Cardiac septum (tissue), 1 donor: ENCODE results near the gene PCDHGB5. TPM values are rescaled to one million over a fixed set of nuclear protein-coding genes. Genes with fewer than 3 reads are reported as not detected.
"Not testable (repeated sequence)": the region's sequence is repeated elsewhere in the genome, so short reads cannot be mapped to it uniquely, and the experiment has no call there.

Source experiments
- DNase-seq: peaks from one replicate; pipeline ENCODE4 v3.0.0-alpha.2; 2020; ENCODE audit warnings: low spot score
- intact Hi-C: fragments of 100-400 bp; cut with DNase I; formaldehyde crosslinking; loops from one replicate; pipeline ENCODE4 v1.14.0; 2022
- total RNA-seq: library from RNA; stranded (reverse); fragmentation: NEBNext Ultra II Directional; extraction: Animal tissue kit (Norgen Biotek cat#: 25700); gene quantifications from one replicate; pipeline ENCODE4 v1.2.1, GENCODE V29; 2021
- donor health status: DM: no; HTN: no; CAD: no.

Gene PCDHGB5
- total RNA-seq, 1 donor from 2014 or later: 13.9 TPM

DNA sequence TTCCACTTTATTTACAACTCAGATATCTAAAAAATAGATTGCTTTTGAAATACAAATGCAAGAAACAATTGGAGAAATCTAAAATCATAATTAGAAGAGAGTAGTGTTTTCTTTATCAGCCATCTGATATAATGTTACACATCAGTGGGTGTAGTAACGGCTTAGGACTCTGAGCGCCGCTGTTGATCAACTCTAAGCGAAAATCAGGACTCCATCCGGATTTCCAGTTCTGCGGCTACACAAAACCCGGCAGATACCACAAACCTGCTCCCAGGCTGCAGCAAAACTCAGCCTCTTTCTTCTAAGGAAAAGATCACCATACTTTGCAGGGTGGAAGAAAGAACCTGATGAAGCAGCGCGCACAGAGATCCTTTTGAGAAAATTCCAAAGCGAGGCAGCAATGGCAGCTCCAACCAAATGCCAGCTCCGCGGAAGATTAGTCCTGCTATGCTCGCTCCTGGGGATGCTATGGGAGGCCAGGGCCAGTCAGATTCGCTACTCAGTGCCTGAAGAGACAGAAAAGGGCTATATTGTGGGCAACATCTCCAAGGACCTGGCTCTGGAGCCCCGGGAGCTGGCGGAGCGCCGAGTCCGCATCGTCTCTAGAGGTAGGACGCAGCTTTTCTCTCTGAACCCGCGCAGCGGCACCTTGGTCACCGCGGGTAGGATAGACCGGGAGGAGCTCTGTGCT is 5.0 kb downstream of the PCDHGB5 start, which contains the start of gene PCDHGA9:
PCDHGA9 (plus strand) TSS at position 226 of the 691 bp plus-strand sequence; CDS start at position 401, 175 bp downstream.
- intact Hi-C loops: loop anchor here (5.0 kb wide), 1 partner anchor 45 kb away; the partner anchor contains the start of genes PCDHGA4 and PCDHGB2
- no peak for DNase-seq

DNA sequence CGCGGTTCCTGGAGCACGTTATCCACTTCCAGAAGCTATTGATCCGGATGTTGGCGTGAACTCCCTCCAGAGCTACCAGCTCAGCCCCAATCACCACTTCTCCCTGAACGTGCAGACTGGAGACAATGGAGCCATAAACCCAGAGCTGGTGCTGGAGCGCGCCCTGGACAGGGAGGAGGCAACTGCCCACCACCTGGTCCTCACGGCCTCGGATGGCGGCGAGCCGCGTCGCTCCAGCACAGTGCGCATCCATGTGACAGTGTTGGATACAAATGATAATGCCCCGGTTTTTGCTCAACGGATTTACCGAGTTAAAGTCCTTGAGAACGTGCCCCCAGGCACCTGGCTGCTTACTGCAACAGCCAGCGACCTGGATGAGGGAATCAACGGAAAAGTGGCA is 5.6 kb downstream of the PCDHGB5 start:
- no peak for DNase-seq
- intact Hi-C loops: loop anchor here (5.0 kb wide), 1 partner anchor 46 kb away; the partner anchor contains the start of genes PCDHGA4 and PCDHGB2

DNA sequence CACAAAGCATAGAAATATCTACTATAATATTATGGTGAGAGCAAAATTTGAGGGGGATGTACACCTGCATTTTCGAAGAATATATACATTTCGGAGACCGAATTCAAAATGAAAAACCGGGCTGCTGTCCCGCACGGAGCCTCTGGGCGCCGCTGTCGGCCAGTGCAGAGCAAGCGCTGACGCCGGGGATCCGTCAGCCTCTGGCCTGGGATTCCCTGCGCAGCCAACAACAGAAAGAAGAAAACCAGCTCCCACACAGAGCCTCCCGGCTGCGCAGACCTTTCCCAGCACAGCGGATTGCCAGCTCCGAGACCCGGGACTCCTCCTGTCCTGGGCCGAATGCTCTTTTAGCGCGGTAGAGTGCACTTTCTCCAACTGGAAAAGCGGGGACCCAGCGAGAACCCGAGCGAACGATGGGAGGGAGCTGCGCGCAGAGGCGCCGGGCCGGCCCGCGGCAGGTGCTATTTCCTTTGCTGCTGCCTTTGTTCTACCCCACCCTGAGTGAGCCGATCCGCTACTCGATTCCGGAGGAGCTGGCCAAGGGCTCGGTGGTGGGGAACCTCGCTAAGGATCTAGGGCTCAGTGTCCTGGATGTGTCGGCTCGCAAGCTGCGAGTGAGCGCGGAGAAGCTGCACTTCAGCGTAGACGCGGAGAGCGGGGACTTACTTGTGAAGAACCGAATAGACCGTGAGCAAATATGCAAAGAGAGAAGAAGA is 10.2 kb downstream of the PCDHGB5 start, which contains the start of gene PCDHGB6:
PCDHGB6 (plus strand) TSS at position 232 of the 716 bp plus-strand sequence; CDS start at position 414, 182 bp downstream.
- intact Hi-C loops: not testable (repeated sequence)
- DNase-seq: peak; percentile 71

DNA sequence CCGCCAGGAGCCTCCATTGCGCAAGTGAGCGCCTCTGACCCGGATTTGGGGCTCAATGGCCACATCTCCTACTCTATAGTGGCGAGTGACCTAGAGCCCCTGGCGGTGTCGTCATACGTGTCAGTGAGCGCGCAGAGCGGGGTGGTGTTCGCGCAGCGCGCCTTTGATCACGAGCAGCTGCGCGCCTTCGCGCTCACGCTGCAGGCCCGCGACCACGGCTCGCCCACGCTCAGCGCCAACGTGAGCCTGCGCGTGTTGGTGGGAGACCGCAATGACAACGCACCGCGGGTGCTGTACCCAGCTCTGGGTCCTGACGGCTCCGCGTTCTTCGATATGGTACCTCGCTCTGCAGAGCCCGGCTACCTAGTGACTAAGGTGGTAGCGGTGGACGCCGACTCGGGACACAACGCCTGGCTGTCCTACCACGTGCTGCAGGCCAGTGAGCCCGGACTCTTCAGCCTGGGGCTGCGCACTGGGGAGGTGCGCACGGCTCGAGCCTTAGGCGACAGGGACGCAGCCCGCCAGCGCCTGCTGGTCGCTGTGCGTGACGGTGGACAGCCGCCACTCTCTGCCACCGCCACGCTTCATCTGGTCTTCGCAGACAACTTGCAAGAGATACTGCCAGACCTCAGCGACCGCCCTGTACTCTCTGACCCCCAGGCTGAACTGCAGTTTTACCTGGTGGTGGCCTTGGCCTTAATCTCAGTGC is 12.0 kb downstream of the PCDHGB5 start:
- intact Hi-C loops: no loop called here

DNA sequence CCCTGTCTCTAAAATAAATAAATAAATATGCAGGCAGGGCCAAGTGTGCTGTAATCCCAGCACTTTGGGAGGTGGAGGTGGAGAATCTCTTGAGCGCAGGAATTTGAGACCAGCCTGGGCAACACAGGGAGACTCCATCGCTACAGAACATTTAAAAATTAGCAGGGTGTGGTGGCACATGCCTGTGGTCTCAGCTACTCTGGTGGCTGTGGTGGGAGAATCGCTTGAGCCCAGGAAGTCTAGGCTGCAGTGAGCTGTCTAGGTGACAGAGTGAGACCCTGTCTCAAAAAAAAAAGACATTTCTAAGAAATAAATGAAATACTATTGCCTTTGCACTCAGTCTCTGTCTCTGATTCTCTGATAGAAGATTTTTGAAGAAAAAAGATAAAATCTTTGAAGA is 13.8 kb downstream of the PCDHGB5 start:
- intact Hi-C loops: no loop called here
- no peak for DNase-seq

More for the DNA sequence above, 12.0 kb downstream of the PCDHGB5 start:
- DNase-seq: no peak

DNA sequence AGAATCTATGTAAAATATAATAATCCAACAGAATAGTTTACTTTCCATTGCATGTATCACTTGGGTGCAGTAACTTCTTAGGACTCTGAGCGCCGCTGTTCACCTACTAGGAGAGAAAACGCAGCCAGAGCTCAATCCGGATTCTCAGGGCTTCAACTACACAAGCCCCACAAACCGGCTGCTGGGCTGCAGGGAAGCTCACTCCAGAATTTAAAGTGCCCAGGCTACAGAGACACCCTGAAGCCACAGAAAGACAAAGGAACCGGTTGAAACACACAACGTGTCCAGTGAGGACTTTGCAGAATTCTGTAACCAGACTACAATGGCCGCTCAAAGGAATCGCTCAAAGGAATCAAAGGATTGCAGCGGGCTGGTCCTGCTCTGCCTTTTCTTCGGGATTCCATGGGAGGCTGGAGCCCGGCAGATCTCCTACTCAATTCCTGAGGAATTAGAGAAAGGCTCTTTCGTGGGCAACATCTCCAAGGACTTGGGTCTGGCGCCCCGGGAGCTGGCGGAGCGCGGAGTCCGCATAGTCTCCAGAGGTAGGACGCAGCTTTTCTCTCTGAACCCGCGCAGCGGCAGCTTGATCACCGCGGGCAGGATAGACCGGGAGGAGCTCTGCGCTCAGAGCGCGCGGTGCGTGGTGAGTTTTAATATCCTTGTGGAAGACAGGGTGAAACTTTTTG is 15.2 kb downstream of the PCDHGB5 start, which contains the start of gene PCDHGA10:
PCDHGA10 (plus strand) TSS at position 134 of the 686 bp plus-strand sequence; CDS start at position 323, 189 bp downstream.
- DNase-seq: no peak
- intact Hi-C loops: no loop called here

DNA sequence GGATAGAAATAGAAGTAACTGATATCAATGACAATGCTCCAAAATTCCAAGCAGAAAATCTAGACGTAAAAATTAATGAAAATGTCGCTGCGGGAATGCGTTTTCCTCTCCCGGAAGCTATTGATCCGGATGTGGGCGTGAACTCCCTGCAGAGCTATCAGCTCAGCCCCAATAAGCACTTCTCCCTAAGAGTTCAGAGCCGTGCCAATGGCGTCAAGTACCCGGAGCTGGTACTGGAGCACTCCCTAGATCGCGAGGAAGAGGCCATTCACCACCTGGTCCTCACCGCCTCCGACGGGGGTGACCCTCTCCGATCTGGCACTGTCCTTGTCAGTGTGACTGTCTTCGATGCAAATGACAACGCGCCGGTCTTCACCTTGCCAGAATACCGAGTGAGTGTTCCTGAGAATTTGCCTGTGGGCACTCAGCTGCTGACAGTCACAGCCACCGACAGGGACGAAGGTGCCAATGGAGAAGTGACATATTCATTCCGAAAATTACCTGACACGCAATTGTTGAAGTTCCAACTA is 15.9 kb downstream of the PCDHGB5 start:
- intact Hi-C loops: loop anchor here (2.0 kb wide), 1 partner anchor 145 kb away; no protein-coding TSS in a partner anchor

DNA sequence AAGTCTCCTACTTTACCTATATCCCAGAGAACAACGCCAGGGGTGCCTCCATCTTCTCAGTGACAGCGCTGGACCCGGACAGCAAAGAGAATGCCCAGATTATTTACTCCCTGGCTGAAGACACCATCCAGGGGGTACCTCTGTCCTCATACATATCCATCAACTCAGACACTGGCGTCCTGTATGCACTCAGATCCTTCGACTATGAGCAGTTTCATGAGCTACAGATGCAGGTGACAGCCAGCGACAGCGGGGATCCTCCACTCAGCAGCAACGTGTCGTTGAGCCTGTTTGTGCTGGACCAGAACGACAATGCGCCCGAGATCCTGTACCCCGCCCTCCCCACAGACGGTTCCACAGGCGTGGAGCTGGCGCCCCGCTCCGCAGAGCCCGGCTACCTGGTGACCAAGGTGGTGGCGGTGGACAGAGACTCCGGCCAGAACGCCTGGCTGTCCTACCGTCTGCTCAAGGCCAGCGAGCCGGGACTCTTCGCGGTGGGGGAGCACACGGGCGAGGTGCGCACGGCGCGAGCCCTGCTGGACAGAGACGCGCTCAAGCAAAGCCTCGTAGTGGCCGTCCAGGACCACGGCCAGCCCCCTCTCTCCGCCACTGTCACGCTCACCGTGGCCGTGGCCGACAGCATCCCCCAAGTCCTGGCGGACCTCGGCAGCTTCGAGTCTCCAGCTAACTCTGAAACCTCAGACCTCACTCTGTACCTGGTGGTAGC is 17.0 kb downstream of the PCDHGB5 start:
- intact Hi-C loops: loop anchor here (2.0 kb wide), 1 partner anchor 144 kb away; no protein-coding TSS in a partner anchor
- DNase-seq: not testable (repeated sequence)

More for the DNA sequence above, 15.9 kb downstream of the PCDHGB5 start:
- no peak for DNase-seq

DNA sequence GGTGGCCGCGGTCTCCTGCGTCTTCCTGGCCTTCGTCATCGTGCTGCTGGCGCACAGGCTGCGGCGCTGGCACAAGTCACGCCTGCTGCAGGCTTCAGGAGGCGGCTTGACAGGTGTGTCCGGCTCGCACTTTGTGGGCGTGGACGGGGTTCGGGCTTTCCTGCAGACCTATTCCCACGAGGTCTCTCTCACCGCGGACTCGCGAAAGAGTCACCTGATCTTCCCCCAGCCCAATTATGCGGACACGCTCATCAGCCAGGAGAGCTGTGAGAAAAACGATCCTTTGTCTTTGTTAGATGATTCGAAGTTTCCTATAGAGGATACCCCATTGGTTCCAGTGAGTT is 17.5 kb downstream of the PCDHGB5 start:
- DNase-seq: not testable (repeated sequence)
- intact Hi-C loops: loop anchor here (2.0 kb wide), 1 partner anchor 144 kb away; no protein-coding TSS in a partner anchor

DNA sequence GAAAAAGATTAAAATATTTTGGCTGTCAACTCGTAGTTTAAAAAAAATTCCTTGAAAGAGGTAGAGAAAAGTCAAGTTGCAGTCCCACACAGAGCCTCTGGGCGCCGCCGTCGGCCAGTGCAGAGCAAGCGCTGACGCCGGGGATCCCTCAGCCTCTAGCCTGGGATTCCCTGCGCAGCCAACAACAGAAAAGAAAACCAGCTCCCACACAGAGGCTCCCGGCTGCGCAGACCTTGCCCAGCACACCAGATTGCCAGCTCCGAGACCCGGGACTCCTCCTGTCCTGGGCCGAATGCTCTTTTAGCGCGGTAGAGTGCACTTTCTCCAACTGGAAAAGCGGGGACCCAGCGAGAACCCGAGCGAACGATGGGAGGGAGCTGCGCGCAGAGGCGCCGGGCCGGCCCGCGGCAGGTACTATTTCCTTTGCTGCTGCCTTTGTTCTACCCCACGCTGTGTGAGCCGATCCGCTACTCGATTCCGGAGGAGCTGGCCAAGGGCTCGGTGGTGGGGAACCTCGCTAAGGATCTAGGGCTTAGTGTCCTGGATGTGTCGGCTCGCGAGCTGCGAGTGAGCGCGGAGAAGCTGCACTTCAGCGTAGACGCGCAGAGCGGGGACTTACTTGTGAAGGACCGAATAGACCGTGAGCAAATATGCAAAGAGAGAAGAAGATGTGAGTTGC is 19.9 kb downstream of the PCDHGB5 start, which contains the start of gene PCDHGB7:
PCDHGB7 (plus strand) TSS at position 184 of the 679 bp plus-strand sequence; CDS start at position 367, 183 bp downstream.
- intact Hi-C loops: loop anchor here (2.0 kb wide), 1 partner anchor 107 kb away; no protein-coding TSS in a partner anchor
- DNase-seq: peak; percentile 86

DNA sequence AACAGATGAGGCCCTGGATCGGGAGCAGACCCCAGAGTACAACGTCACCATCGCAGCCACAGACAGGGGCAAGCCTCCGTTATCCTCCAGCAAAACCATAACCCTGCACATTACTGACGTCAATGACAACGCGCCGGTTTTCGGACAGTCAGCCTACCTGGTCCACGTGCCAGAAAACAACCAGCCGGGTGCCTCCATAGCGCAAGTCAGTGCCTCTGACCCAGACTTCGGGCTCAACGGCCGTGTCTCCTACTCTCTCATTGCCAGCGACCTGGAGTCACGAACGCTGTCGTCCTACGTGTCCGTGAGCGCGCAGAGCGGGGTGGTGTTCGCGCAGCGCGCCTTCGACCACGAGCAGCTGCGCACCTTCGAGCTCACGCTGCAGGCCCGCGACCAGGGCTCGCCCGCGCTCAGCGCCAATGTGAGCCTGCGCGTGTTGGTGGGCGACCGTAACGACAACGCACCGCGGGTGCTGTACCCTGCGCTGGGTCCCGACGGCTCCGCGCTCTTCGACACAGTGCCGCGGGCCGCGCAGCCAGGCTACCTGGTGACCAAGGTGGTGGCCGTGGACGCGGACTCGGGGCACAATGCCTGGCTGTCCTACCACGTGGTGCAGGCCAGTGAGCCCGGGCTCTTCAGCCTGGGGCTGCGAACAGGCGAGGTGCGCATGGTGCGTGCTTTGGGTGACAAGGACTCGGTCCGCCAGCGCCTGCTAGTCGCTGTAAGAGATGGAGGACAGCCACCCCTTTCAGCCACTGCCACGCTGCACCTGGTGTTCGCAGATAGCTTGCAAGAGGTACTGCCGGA is 21.5 kb downstream of the PCDHGB5 start:
- DNase-seq: no peak
- intact Hi-C loops: no loop called here

DNA sequence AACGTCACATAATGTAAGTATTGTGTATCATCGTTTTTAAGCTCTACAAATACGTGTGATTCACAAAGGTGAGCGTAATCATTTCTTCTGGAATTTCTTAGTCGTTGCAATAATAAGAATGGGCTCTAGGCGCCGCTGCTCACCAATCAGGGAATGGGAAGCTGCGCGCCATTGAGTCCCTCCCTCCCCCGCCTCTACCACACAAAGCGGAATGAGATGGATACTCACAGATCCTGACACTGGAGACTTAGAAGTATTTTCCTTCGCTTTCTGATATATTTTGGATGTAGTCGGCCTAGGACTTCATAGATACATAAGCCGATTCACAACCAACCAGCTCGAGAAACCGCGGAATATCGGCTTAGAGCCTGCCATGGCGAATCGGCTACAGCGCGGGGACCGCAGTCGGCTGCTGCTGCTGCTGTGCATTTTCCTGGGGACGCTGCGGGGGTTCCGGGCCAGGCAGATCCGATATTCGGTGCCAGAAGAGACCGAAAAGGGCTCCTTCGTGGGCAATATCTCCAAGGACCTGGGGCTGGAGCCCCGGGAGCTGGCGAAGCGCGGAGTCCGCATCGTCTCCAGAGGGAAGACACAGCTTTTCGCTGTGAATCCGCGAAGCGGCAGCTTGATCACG is 23.2 kb downstream of the PCDHGB5 start, which contains the start of gene PCDHGA11:
PCDHGA11 (plus strand) TSS at position 197 of the 634 bp plus-strand sequence; CDS start at position 374, 177 bp downstream.
- no peak for DNase-seq
- intact Hi-C loops: no loop called here

DNA sequence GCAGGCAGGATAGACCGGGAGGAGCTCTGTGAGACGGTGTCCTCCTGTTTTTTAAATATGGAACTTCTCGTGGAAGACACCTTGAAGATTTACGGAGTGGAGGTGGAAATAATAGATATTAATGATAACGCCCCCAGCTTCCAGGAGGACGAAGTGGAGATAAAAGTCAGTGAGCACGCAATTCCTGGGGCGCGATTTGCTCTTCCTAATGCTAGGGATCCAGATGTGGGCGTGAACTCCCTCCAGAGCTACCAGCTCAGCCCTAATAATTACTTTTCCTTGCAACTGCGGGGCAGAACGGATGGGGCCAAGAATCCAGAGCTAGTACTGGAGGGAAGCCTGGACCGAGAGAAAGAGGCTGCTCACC is 23.7 kb downstream of the PCDHGB5 start:
- intact Hi-C loops: no loop called here
- no peak for DNase-seq

DNA sequence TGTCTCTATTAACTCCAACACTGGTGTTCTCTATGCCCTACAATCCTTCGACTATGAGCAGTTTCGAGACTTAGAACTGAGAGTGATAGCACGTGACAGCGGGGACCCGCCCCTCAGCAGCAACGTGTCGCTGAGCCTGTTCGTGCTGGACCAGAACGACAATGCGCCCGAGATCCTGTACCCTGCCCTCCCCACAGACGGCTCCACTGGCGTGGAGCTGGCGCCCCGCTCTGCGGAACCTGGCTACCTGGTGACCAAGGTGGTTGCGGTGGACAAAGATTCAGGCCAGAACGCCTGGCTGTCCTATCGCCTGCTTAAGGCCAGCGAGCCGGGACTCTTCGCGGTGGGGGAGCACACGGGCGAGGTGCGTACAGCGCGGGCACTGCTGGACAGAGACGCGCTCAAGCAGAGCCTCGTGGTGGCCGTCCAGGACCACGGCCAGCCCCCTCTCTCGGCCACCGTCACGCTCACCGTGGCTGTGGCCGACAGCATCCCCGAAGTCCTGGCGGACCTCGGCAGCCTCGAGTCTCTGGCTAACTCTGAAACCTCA is 25.1 kb downstream of the PCDHGB5 start:
- DNase-seq: no peak
- intact Hi-C loops: no loop called here

DNA sequence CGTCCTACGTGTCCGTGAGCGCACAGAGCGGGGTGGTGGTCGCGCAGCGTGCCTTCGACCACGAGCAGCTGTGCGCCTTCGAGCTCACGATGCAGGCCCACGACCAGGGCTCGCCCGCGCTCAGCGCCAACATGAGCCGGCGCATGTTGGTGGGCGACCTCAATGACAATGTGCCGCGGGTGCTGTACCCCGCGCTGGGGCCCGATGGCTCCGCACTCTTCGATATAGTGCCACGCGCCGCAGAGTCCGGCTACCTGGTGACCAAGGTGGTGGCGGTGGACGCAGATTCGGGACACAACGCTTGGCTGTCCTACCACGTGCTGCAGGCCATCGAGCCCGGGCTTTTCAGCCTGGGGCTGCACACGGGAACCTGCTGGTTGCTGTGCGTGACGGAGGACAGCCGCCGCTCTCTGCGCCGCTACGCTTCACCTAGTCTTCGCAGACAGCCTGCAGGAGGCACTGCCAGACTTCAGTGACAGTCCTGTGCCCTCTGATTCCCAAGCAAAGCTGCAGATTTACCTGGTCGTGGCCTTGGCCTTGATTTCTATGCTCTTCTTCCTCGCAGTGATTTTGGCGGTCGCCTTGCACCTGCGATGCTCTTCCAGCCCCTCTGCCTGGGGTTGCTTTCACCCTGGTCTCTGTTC is 30.2 kb downstream of the PCDHGB5 start:
- intact Hi-C loops: no loop called here
- no peak for DNase-seq
